Caco-2 (cell line): ENCODE results near the gene OST4. TPM values are rescaled to one million over a fixed set of nuclear protein-coding genes. Genes with fewer than 3 reads are reported as not detected.

ENCODE experiments used
- BruUV-seq: library from RNA; stranded (reverse); fragments of 400-500 nt; replicated peaks from 2 replicates; lab custom pipeline; 2021; lab: Mats Ljungman, UMichigan
- CTCF ChIA-PET: fragments of 300-600 bp; sonication (Branson Sonifier 250); formaldehyde crosslinking; loops from one replicate; lab custom pipeline; 2022; ENCODE audit warnings: antibody characterized with exemption; lab: Charles Lee
- POLR2A ChIA-PET: fragments of 300-600 bp; sonication (Branson Sonifier 250); formaldehyde crosslinking; loops from one replicate; lab custom pipeline; 2022; ENCODE audit warnings: antibody characterized with exemption; lab: Charles Lee
- DNase-seq, 2 experiments: peaks; one replicate each; pipeline versions ENCODE4 v3.0.0 to v3.0.0-alpha.2; 2020 to 2022
- H3K27me3 ChIP-seq: replicated peaks from 2 replicates; pipeline ENCODE4 v1.6.0; 2011; ENCODE audit warnings: low read length; ENCODE audit not compliant: control insufficient read depth, insufficient read depth
- H3K36me3 ChIP-seq: 2 replicates; pipeline ENCODE4 v1.5.1; 2011; ENCODE audit warnings: low read length; ENCODE audit not compliant: control insufficient read depth, insufficient read depth
- H3K4me1 ChIP-seq: fragments of 250-450 bp; sonication (Bioruptor Pico); 2 replicates; pipeline ENCODE4 v1.5.1; 2020; ENCODE audit warnings: mild to moderate bottlenecking
- H3K4me3 ChIP-seq: 2 replicates; pipeline ENCODE4 v1.5.1; 2011; ENCODE audit warnings: low read depth, mild to moderate bottlenecking, control low read depth, low read length
- H3K9me3 ChIP-seq: fragments of 250-450 bp; sonication (Bioruptor Pico); 2 replicates; pipeline ENCODE4 v1.5.1; 2020; ENCODE audit warnings: mild to moderate bottlenecking, moderate library complexity
- H3K27ac Mint-ChIP-seq: one replicate; pipeline ENCODE4 v1.8.0; 2022; ENCODE audit warnings: mixed read lengths; ENCODE audit not compliant: unreplicated experiment
- H3K27me3 Mint-ChIP-seq: one replicate; pipeline ENCODE4 v1.8.0; 2022; ENCODE audit warnings: mixed read lengths; ENCODE audit not compliant: insufficient read depth, unreplicated experiment
- H3K36me3 Mint-ChIP-seq: one replicate; pipeline ENCODE4 v1.8.0; 2022; ENCODE audit warnings: mild to moderate bottlenecking, mixed read lengths; ENCODE audit not compliant: insufficient read depth, unreplicated experiment
- H3K4me1 Mint-ChIP-seq: one replicate; pipeline ENCODE4 v1.8.0; 2022; ENCODE audit warnings: low read depth, mixed read lengths; ENCODE audit not compliant: unreplicated experiment
- H3K4me3 Mint-ChIP-seq: one replicate; pipeline ENCODE4 v1.8.0; 2022; ENCODE audit warnings: mild to moderate bottlenecking, moderate library complexity, mixed read lengths; ENCODE audit not compliant: unreplicated experiment
- H3K9me3 Mint-ChIP-seq: one replicate; pipeline ENCODE4 v1.8.0; 2022; ENCODE audit warnings: mixed read lengths; ENCODE audit not compliant: unreplicated experiment
- CTCF ChIP-seq, 2 experiments: fragments of 200-600 bp in 1 of 2; IDR thresholded peaks; 1 replicate in 1 of 2; 2 replicates in 1 of 2; pipeline versions ENCODE4 v1.5.1 to v1.8.0; 2011 to 2022; ENCODE audit warnings: antibody characterized with exemption in 1 of 2, control low read depth in 1 of 2, inconsistent platforms in 1 of 2, low read depth in 1 of 2, low read length in 1 of 2, mild to moderate bottlenecking in 1 of 2, moderate library complexity in 1 of 2; ENCODE audit not compliant: insufficient read depth in 1 of 2, severe bottlenecking in 1 of 2, unreplicated experiment in 1 of 2
- intact Hi-C: fragments of 100-400 bp; cut with micrococcal nuclease; formaldehyde crosslinking; loops from one replicate; pipeline ENCODE4 v1.10.0; 2022; ENCODE audit not compliant: unreplicated experiment
- total RNA-seq: library from RNA; stranded (reverse); gene quantifications from 2 replicates; pipeline ENCODE4 v1.2.3, GENCODE V29; 2022

The OST4 gene
- total RNA-seq, 1 experiment from 2014 or later, result 237 TPM

- 0 out of 2 replicates have a peak, but pooled peaks cover 6% of the 10 kb centered on the region for H3K4me1 ChIP-seq
- Mint-ChIP-seq H3K27ac (peak overlapping the region; percentile 100), H3K4me3 (peak overlapping the region; percentile 80), H3K4me1 (peaks cover 31% of the 10 kb centered on the region), H3K27me3 (peaks cover 10% of the 10 kb centered on the region), H3K9me3 (peaks cover 9% of the 10 kb centered on the region), H3K36me3 (peaks cover 49% of the 10 kb centered on the region)
- peak overlapping the region; percentile 96 for H3K4me3 ChIP-seq
- CTCF ChIA-PET, result interaction anchor here (0.7 to 3.3 kb wide), 10 partner anchors 9 to 141 kb away, joined by 3 to 21 read pairs (median 5); partner anchors contain the start of genes KHK and OST4
- DNase-seq, result peak; percentile 92 to 95
- H3K36me3 ChIP-seq, result no peaks in the 10 kb centered on the region
- no TSS peak for BruUV-seq
- no peaks in the 10 kb centered on the region for H3K27me3 ChIP-seq
- intact Hi-C loops, result loop anchor here (1.0 kb wide), 4 partner anchors 18 to 89 kb away; partner anchors contain the start of genes KHK and TMEM214
- no peaks in the 10 kb centered on the region for H3K9me3 ChIP-seq
- POLR2A ChIA-PET, result interaction anchor here (2.1 to 2.5 kb wide), 2 partner anchors 17 to 21 kb away, joined by 9 to 27 read pairs; partner anchors contain the start of genes OST4 and TMEM214
- peak; percentile 37 to 49 for TF ChIP-seq CTCF (IDR thresholded peaks at IDR 0.05; ENCODE audit: insufficient read depth in 1 of 2, low read depth in 1 of 2, low read length in 1 of 2, severe bottlenecking in 1 of 2, unreplicated experiment in 1 of 2)
These were observed 21.0 kb downstream of the OST4 start for GRCh38 chr2:27050281-27050995.

GRCh38 chr2:27049422-27050280 lies 21.8 kb downstream of the OST4 start:
- BruUV-seq, result no TSS peak
- Histone ChIP-seq H3K4me1 (0 out of 2 replicates have a peak, but pooled peaks cover 6% of the 10 kb centered on the region), H3K27me3 (no peaks in the 10 kb centered on the region), H3K4me3 (peak overlapping the region; percentile 96), H3K9me3 (no peaks in the 10 kb centered on the region), H3K36me3 (no peaks in the 10 kb centered on the region)
- peak overlapping the region; percentile 100 for H3K27ac Mint-ChIP-seq
- peaks cover 9% of the 10 kb centered on the region for H3K9me3 Mint-ChIP-seq
- H3K4me3 Mint-ChIP-seq, result peak overlapping the region; percentile 80
- peaks cover 31% of the 10 kb centered on the region for H3K4me1 Mint-ChIP-seq
- no peak for TF ChIP-seq CTCF (IDR thresholded peaks at IDR 0.05; ENCODE audit: insufficient read depth in 1 of 2, low read depth in 1 of 2, low read length in 1 of 2, severe bottlenecking in 1 of 2, unreplicated experiment in 1 of 2)
- H3K36me3 Mint-ChIP-seq, result peaks cover 43% of the 10 kb centered on the region
- POLR2A ChIA-PET, result interaction anchor here (2.1 to 2.5 kb wide), 2 partner anchors 16 to 22 kb away, joined by 9 to 27 read pairs; partner anchors contain the start of genes OST4 and TMEM214
- DNase-seq, result peak; percentile 62 to 69
- intact Hi-C loops, result loop anchor here (1.0 kb wide), 4 partner anchors 17 to 88 kb away; partner anchors contain the start of genes KHK and TMEM214
- CTCF ChIA-PET, result interaction anchor here (0.7 to 3.3 kb wide), 9 partner anchors 10 to 285 kb away, joined by 3 to 21 read pairs (median 5); partner anchors contain the start of gene KHK
- peaks cover 10% of the 10 kb centered on the region for H3K27me3 Mint-ChIP-seq
